GM12891 (cell line): Measurements from ENCODE around the gene TRIP12.

Experiments used
- PAX5 ChIP-seq: IDR thresholded peaks from 2 replicates; pipeline ENCODE4 v1.6.1; 2011; ENCODE audit warnings: low read length, moderate library complexity, mild to moderate bottlenecking; ENCODE audit not compliant: insufficient read depth, severe bottlenecking
- POLR2A ChIP-seq: IDR thresholded peaks from 2 replicates; pipeline ENCODE4 v1.6.1; 2011; ENCODE audit warnings: low read depth, low read length, control low read depth
- POLR2AphosphoS5 ChIP-seq: IDR thresholded peaks from 2 replicates; pipeline ENCODE4 v1.6.1; 2011; ENCODE audit warnings: low read depth, low read length, control low read depth
- TAF1 ChIP-seq: IDR thresholded peaks from 2 replicates; pipeline ENCODE4 v1.6.1; 2011; ENCODE audit warnings: low read depth, low read length, control low read depth

GRCh38 chr2:229852565-229852964 lies 69.2 kb downstream of the TRIP12 start:
- no peak for TF ChIP-seq TAF1
- no peak for TF ChIP-seq POLR2AphosphoS5
- no peak for TF ChIP-seq PAX5
- no peak for TF ChIP-seq POLR2A
